ENCODE data around the gene ZNF275.
"Not testable (repeated sequence)": the region's sequence is repeated elsewhere in the genome, so short reads cannot be mapped to it uniquely, and the experiment has no call there.

The ZNF275 gene

GRCh38 chrX:153361781-153362397 lies 27.9 kb downstream of the ZNF275 start:
- no peak for DNase-seq (ENCODE audit: low spot score)

GRCh38 chrX:153365670-153366069 lies 31.7 kb downstream of the ZNF275 start:
- no peak for DNase-seq (ENCODE audit: low spot score)

GRCh38 chrX:153366119-153366518 lies 32.2 kb downstream of the ZNF275 start:
- no peak for DNase-seq (ENCODE audit: low spot score)

GRCh38 chrX:153366878-153367538 lies 33.1 kb downstream of the ZNF275 start:
- no peak for DNase-seq (ENCODE audit: low spot score)

- no peak for DNase-seq (ENCODE audit: low spot score)
Measured at GRCh38 chrX:153370293-153371055, 36.5 kb downstream of the ZNF275 start.

GRCh38 chrX:153371256-153371655 lies 37.3 kb downstream of the ZNF275 start:
- no peak for DNase-seq (ENCODE audit: low spot score)

- no peak for DNase-seq (ENCODE audit: low spot score)
Measured at GRCh38 chrX:153372949-153373348, 39.0 kb downstream of the ZNF275 start.

- no peak for DNase-seq (ENCODE audit: low spot score)
Measured at GRCh38 chrX:153374426-153374825, 40.5 kb downstream of the ZNF275 start.

- no peak for DNase-seq (ENCODE audit: low spot score)
Measured at GRCh38 chrX:153375571-153375970, 41.6 kb downstream of the ZNF275 start.

- no peak for DNase-seq (ENCODE audit: low spot score)
Measured at GRCh38 chrX:153377727-153378126, 43.8 kb downstream of the ZNF275 start.

- no peak for DNase-seq (ENCODE audit: low spot score)
Measured at GRCh38 chrX:153378607-153379006, 44.7 kb downstream of the ZNF275 start.

GRCh38 chrX:153379508-153379907 lies 45.6 kb downstream of the ZNF275 start:
- DNase-seq (ENCODE audit: low spot score) = no peak

GRCh38 chrX:153379971-153380581 lies 46.1 kb downstream of the ZNF275 start:
- no peak for DNase-seq (ENCODE audit: low spot score)

- DNase-seq (ENCODE audit: low spot score) = no peak
Measured at GRCh38 chrX:153380691-153381090, 46.7 kb downstream of the ZNF275 start.

- DNase-seq (ENCODE audit: low spot score) = no peak
Measured at GRCh38 chrX:153381684-153382532, 48.0 kb downstream of the ZNF275 start.

GRCh38 chrX:153382563-153383482 lies 48.9 kb downstream of the ZNF275 start:
- DNase-seq (ENCODE audit: low spot score) = no peak

GRCh38 chrX:153384390-153384789 lies 50.4 kb downstream of the ZNF275 start:
- no peak for DNase-seq (ENCODE audit: low spot score)

GRCh38 chrX:153384973-153385372 lies 51.0 kb downstream of the ZNF275 start:
- DNase-seq (ENCODE audit: low spot score) = not testable (repeated sequence)

GRCh38 chrX:153386097-153386496 lies 52.1 kb downstream of the ZNF275 start:
- DNase-seq (ENCODE audit: low spot score) = no peak

- no peak for DNase-seq (ENCODE audit: low spot score)
Measured at GRCh38 chrX:153387345-153387744, 53.4 kb downstream of the ZNF275 start.

Data from germinal center (tissue), 1 donor.